ENCODE data around the gene KRT74. TPM values are rescaled to one million over a fixed set of nuclear protein-coding genes. Genes with fewer than 3 reads are reported as not detected.

The KRT74 gene
- total and polyA plus RNA-seq, 9 of the 15 experiments (the other 6 are each of a cell fraction or from before 2014, with no cell fraction given) = not detected

- H3K9me1 ChIP-seq (ENCODE audit: control insufficient read depth, insufficient read depth, low read length) = no peaks in the 10 kb centered on the region
- H3K79me2 ChIP-seq (ENCODE audit: control insufficient read depth, insufficient read depth, low read length) = no peaks in the 10 kb centered on the region
- ChIA-PET CTCF (ENCODE audit: low intra/inter-chr PET ratio) (no interaction called here), POLR2A (interaction anchor here (0.7 kb wide), 1 partner anchor 167 kb away, joined by 3 read pairs; no protein-coding TSS in a partner anchor)
- intact Hi-C loops (cut with micrococcal nuclease) = no loop called here
- H3K27me3 ChIP-seq (ENCODE audit: control insufficient read depth in 2 of 2, insufficient read depth in 2 of 2, low read length in 2 of 2) = peaks cover 9 to 20% of the 10 kb centered on the region in 2 experiments; a peak in 3 of 5 replicates
- no peak overlapping the region for H3K27ac ChIP-seq (ENCODE audit: extremely low read depth, low read depth, low read length)
- H3K36me3 ChIP-seq (ENCODE audit: control insufficient read depth, insufficient read depth, low read length) = no peaks in the 10 kb centered on the region
- no peak overlapping the region for H3K4me3 ChIP-seq
- in situ Hi-C loops (cut with MboI) = no loop called here
- 7% methylated on average over 11 of the region's 11 CpGs for WGBS (ENCODE audit: insufficient coverage, low coverage, missing lambda C conversion rate)
- H2AFZ ChIP-seq (ENCODE audit: low read depth, low read length) = no peak overlapping the region
- no peak for DNase-seq (ENCODE audit: extremely low read depth in 1 of 4, low spot score in 3 of 4)
- no peaks in the 10 kb centered on the region for H4K20me1 ChIP-seq (replicated peaks; ENCODE audit: control insufficient read depth, insufficient read depth, low read length)
- no peak for ATAC-seq
- no peak overlapping the region for H3K9ac ChIP-seq (ENCODE audit: insufficient read depth in 1 of 2, low read depth in 2 of 2, low read length in 2 of 2)
- H3K4me2 ChIP-seq (ENCODE audit: insufficient read depth, low read length) = no peak overlapping the region
- H3K9me3 ChIP-seq (replicated peaks; ENCODE audit: control insufficient read depth, insufficient read depth, low read depth, low read length) = no peaks in the 10 kb centered on the region
- peaks cover 0 to 6% of the 10 kb centered on the region in 2 experiments; a peak in 1 of 5 replicates for H3K4me1 ChIP-seq (replicated peaks in 1 of 2; ENCODE audit: control insufficient read depth in 2 of 2, insufficient read depth in 2 of 2, low read length in 2 of 2)
- no peak for TF ChIP-seq PTTG1 (tag; IDR thresholded peaks at IDR 0.05; ENCODE audit: low read depth)
- no peak for TF ChIP-seq MYNN (IDR thresholded peaks at IDR 0.05)
- TF ChIP-seq MYNN (CRISPR knock-in tag; IDR thresholded peaks at IDR 0.05) = no peak
- TF ChIP-seq MNT (conservative IDR thresholded peaks at IDR 0.05) = no peak
- TF ChIP-seq BHLHE40 (IDR thresholded peaks at IDR 0.05; ENCODE audit: low read length) = no peak
- no peak for TF ChIP-seq ZBTB40 (IDR thresholded peaks at IDR 0.05)
- TF ChIP-seq ZBTB40 (CRISPR knock-in tag; IDR thresholded peaks at IDR 0.05) = no peak
- no peak for TF ChIP-seq ETV6 (IDR thresholded peaks at IDR 0.05; ENCODE audit: borderline replicate concordance in 1 of 2, low read depth in 2 of 2, low read length in 1 of 2)
- TF ChIP-seq ETV6 (CRISPR knock-in tag; IDR thresholded peaks at IDR 0.05; ENCODE audit: borderline replicate concordance) = no peak
- no peak for FAIRE-seq
- BruUV-seq (replicated peaks) = no TSS peak
Measured at GRCh38 chr12:52591521-52591920, 17.9 kb upstream of the KRT74 start.
